GM10266 (cell line): Measurements from ENCODE around the gene MGMT.

Experiments used
- DNase-seq: peaks from one replicate; pipeline ENCODE4 v3.0.0; 2012; ENCODE audit errors: extremely low spot score
- CTCF ChIP-seq: IDR thresholded peaks from 2 replicates; pipeline ENCODE4 v1.5.1; 2012; ENCODE audit warnings: mild to moderate bottlenecking, low read depth; ENCODE audit not compliant: control insufficient read depth, insufficient read depth; ENCODE audit errors: missing control alignments

Gene MGMT

GRCh38 chr10:129525401-129525801 is 58.4 kb downstream of the MGMT start:
- DNase-seq, result no peak
- no peak for TF ChIP-seq CTCF

DNA sequence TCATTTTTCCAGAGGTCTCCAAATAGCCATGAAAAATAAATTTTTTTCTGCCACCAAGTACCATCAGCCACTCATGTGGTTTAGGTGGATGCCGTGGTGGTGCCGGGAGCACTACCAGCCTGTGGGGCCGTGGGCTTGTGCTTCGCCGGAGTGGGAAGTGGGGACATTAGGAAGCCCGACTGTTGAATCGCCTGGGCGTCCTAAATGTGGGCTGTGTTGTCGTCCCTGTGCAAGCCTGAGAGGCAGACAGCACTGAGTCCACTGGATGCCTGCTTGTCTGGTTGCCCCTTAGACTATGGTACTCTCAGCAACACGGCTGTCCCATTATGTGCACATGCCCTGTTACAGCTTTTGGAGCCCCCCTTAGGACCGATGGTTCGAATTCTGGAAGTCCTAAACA is 59.9 kb downstream of the MGMT start:
- no peak for TF ChIP-seq CTCF
- DNase-seq, result no peak

- TF ChIP-seq CTCF, result no peak
- no peak for DNase-seq
These were observed 61.4 kb downstream of the MGMT start for GRCh38 chr10:129528376-129528978.

DNA sequence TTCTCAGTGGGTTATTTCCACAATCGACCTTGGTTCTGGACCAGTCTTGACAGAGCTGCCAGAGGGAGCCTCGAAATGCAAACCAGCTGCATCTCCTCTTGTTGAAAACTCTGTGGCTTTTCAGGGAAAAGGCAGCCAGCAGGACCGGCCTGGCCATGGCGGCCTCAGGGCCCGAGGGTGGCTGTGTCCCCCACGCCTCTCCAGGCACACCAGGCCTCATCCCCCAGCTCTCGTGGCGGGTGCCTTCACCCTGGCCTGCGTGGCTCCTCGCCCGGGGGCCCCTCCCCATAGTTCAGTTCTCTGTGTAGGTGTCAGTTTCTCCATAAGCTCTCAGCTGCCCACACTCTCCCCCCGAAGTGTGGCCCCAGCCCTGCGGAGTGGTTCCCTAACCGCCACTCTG is 63.5 kb downstream of the MGMT start:
- TF ChIP-seq CTCF, result no peak
- no peak for DNase-seq

- DNase-seq, result no peak
- no peak for TF ChIP-seq CTCF
These were observed 64.3 kb downstream of the MGMT start for GRCh38 chr10:129531195-129531968.

DNA sequence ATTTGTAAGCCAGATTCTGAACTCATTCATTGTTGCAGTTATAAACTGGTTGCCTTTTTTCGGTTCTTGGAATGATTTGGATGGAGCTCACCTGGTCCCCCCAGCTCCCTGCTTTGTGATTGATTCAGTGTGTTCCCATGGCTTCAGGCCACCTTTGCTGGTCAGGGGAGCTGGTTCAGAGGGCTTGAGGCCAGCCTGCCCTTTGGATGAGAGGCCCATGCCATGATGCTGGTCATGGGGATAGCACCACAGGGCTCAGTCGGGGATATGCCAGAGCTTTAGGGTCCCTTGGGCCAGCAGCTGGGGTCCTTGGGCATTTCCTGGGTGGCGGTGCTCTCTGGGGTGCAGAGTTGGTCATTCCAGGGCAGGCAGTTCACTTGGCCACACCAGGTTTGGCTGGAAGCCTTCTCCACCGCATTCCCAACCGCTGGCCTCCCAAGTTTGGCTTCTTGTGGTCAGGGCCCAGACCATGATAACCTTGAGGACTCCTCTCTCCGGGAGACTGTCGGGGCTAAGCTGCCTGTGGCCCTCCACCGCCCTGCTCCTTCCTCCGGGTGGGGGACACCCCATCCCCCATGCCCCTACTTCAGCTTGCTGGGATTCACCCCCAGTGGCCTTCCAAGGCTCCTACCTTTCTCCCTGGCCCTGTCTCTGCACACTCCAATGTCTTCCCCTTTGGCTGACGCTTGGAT is 65.1 kb downstream of the MGMT start:
- DNase-seq, result no peak

More for the DNA sequence above, 65.1 kb downstream of the MGMT start:
- no peak for TF ChIP-seq CTCF
